Measurements from ENCODE around the gene TK2.
"Not testable (repeated sequence)": the region's sequence is repeated elsewhere in the genome, so short reads cannot be mapped to it uniquely, and the experiment has no call there.

- TF ChIP-seq POLR2AphosphoS5 (IDR thresholded peaks at IDR 0.05; ENCODE audit: control insufficient read depth, insufficient read depth, low read depth, low read length); RFX5 (IDR thresholded peaks at IDR 0.05; ENCODE audit: low read depth, low read length); ELF1 (tag; IDR thresholded peaks at IDR 0.05); ZNF512 (tag; IDR thresholded peaks at IDR 0.05); HMG20A (CRISPR knock-in tag; conservative IDR thresholded peaks at IDR 0.05); NR3C1 (CRISPR knock-in tag; IDR thresholded peaks at IDR 0.05): not testable (repeated sequence)
Observed at GRCh38 chr16:66567270-66567669, 17.3 kb upstream of the TK2 start.
